ENCODE data around the gene FGD2.

GRCh38 chr6:37018198-37019064, 13.0 kb downstream of the FGD2 start:
- TF ChIP-seq CTCF (IDR thresholded peaks at IDR 0.05): peak; percentile 72 to 89 (median 78)
- TF ChIP-seq POLR2A (IDR thresholded peaks at IDR 0.05): no peak
